Right renal pelvis (tissue), 4 donors: ENCODE data around the gene MUCL3. TPM values are rescaled to one million over a fixed set of nuclear protein-coding genes. Genes with fewer than 3 reads are reported as not detected.
"Not testable (repeated sequence)": the region's sequence is repeated elsewhere in the genome, so short reads cannot be mapped to it uniquely, and the experiment has no call there.

Source experiments
- DNase-seq, 4 donors: peaks; one replicate each; pipeline ENCODE4 v3.0.0-alpha.2; 2013; ENCODE audit warnings: low read depth in 4 of 4, low spot score in 3 of 4, missing footprints in 1 of 4
- polyA plus RNA-seq, 4 donors: library from polyadenylated mRNA; unstranded; fragments of 120-200 nt; gene quantifications; one replicate each; pipeline ENCODE4 v1.2.1, GENCODE V29; 2013; ENCODE audit not compliant: insufficient read length in 4 of 4

The MUCL3 gene
- polyA plus RNA-seq, 4 donors = 0.05 to 0.06 TPM; not detected in 2

- DNase-seq = no peak
Measured at GRCh38 chr6:30912746-30913520, 27.8 kb upstream of the MUCL3 start.

GRCh38 chr6:30913721-30914075 lies 27.1 kb upstream of the MUCL3 start:
- peak in 1 of 4 donors; percentile 44 for DNase-seq

- peak; percentile 86 to 93 (median 89) for DNase-seq
Measured at GRCh38 chr6:30914076-30914853, 26.5 kb upstream of the MUCL3 start, which contains the start of gene VARS2. VARS2 (plus strand) TSS chr6:30914238; CDS start chr6:30914837, 599 bp downstream.

GRCh38 chr6:30914854-30915590 lies 25.8 kb upstream of the MUCL3 start:
- DNase-seq = no peak

- peak in 3 of 4 donors; percentile 56 to 71 (median 69) for DNase-seq
Measured at GRCh38 chr6:30915591-30915946, 25.2 kb upstream of the MUCL3 start.

- DNase-seq = no peak
Measured at GRCh38 chr6:30917041-30917440, 23.7 kb upstream of the MUCL3 start.

GRCh38 chr6:30917487-30917886 lies 23.3 kb upstream of the MUCL3 start:
- no peak for DNase-seq

GRCh38 chr6:30918670-30919069 lies 22.1 kb upstream of the MUCL3 start:
- DNase-seq = no peak

- DNase-seq = no peak
Measured at GRCh38 chr6:30922447-30922852, 18.3 kb upstream of the MUCL3 start.

- not testable (repeated sequence) for DNase-seq
Measured at GRCh38 chr6:30924040-30924627, 16.6 kb upstream of the MUCL3 start.

- DNase-seq = no peak
Measured at GRCh38 chr6:30926644-30927043, 14.1 kb upstream of the MUCL3 start.

GRCh38 chr6:30927080-30927479 lies 13.7 kb upstream of the MUCL3 start:
- not testable (repeated sequence) for DNase-seq

- DNase-seq = no peak
Measured at GRCh38 chr6:30928677-30929076, 12.1 kb upstream of the MUCL3 start.

GRCh38 chr6:30930506-30930905 lies 10.3 kb upstream of the MUCL3 start:
- DNase-seq = no peak

- DNase-seq = no peak
Measured at GRCh38 chr6:30931272-30931671, 9.5 kb upstream of the MUCL3 start.

- no peak for DNase-seq
Measured at GRCh38 chr6:30931969-30932645, 8.7 kb upstream of the MUCL3 start, which contains the start of gene SFTA2. SFTA2 (minus strand) TSS chr6:30932170; CDS start chr6:30932096, 74 bp downstream.

GRCh38 chr6:30932665-30933365 lies 8.0 kb upstream of the MUCL3 start:
- DNase-seq = no peak

GRCh38 chr6:30935018-30935417 lies 5.8 kb upstream of the MUCL3 start:
- no peak for DNase-seq

GRCh38 chr6:30937265-30937664 lies 3.5 kb upstream of the MUCL3 start:
- DNase-seq = no peak

GRCh38 chr6:30938730-30939129 lies 2.0 kb upstream of the MUCL3 start:
- no peak for DNase-seq
